Measurements from ENCODE around the gene B3GALT5. TPM values are rescaled to one million over a fixed set of nuclear protein-coding genes. Genes with fewer than 3 reads are reported as not detected.

B3GALT5 gene
- total RNA-seq, 1 donor from 2014 or later: 2.5 TPM

DNA sequence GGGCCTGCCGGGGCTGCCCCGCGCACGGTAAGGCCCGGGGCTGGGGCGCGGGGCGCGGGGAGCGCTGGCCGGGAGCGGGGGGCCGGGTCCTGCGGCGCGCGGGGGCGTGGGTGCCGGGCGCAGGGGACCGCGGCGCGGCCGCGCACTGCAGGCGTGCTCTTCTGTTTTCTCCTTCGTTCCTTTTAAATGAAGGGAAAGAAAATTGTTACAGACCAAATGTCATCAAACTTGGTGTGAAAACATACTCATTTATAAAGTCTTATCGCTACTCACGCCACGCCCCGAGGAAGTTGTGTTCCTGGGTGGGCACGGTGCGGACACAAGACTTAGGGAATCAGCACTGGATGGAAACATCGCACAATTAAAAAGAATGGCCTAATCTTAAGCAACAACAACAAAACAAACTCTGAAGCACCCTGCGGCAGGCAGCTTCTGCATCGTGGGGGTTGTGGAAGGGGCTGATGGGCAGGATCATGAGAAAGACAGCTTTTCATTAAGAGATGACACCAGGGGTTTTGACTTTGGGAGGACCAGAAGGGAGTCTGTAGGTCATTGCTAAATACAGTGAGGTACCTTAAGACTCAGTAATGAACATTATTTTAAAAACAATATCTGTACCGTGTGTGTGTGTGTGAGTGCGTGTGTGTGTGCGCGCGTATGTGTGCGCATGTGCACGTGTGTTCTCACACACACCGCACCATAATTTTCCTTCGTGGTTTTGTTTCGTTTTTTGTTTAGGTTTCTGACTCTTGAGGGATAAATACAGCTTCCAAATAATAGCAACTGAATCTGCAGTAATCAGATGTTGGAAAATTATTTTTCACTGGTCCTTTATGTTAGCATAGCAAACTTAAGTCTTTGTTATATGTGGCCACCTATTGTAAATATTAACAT is 548 bp downstream of the B3GALT5 start:
- Histone ChIP-seq H3K36me3 (ENCODE audit: insufficient read depth, low read length) (no peaks in the 10 kb centered on the region), H3K4me1 (ENCODE audit: insufficient read depth, low read length) (peaks cover 27% of the 10 kb centered on the region), H3K4me3 (ENCODE audit: insufficient read depth, low read depth, low read length) (peak overlapping the region; percentile 71), H3K27me3 (ENCODE audit: insufficient read depth, low read length) (no peaks in the 10 kb centered on the region), H4K20me1 (ENCODE audit: insufficient read depth, low read length) (no peaks in the 10 kb centered on the region), H3K9ac (ENCODE audit: low read length) (peak overlapping the region; percentile 76), H3K27ac (ENCODE audit: low read depth, low read length) (no peak overlapping the region), H3K4me2 (ENCODE audit: low read length) (peak overlapping the region; percentile 87), H3K9me3 (ENCODE audit: insufficient read depth, low read depth, low read length) (no peaks in the 10 kb centered on the region), H3K79me2 (ENCODE audit: insufficient read depth, low read length) (no peaks in the 10 kb centered on the region), H2AFZ (ENCODE audit: low read depth, low read length) (peak overlapping the region; percentile 94)
- no peaks in the 10 kb centered on the region for H3K9me3 Mint-ChIP-seq (ENCODE audit: unreplicated experiment)
- peaks cover 18% of the 10 kb centered on the region for H3K4me1 Mint-ChIP-seq (ENCODE audit: low read depth, unreplicated experiment)
- H3K36me3 Mint-ChIP-seq (ENCODE audit: low read depth, unreplicated experiment): no peaks in the 10 kb centered on the region
- H3K27ac Mint-ChIP-seq (ENCODE audit: unreplicated experiment): no peak overlapping the region
- peak overlapping the region; percentile 89 for H3K4me3 Mint-ChIP-seq (ENCODE audit: unreplicated experiment)
- H3K27me3 Mint-ChIP-seq (ENCODE audit: low read depth, unreplicated experiment): peaks cover 13% of the 10 kb centered on the region
- FAIRE-seq (no peak), DNase-seq (ENCODE audit: low read depth) (peak; percentile 25)
- no peak for TF ChIP-seq EZH2 (IDR thresholded peaks at IDR 0.05; ENCODE audit: insufficient read depth, low read length)
- TF ChIP-seq, protein P1, sequence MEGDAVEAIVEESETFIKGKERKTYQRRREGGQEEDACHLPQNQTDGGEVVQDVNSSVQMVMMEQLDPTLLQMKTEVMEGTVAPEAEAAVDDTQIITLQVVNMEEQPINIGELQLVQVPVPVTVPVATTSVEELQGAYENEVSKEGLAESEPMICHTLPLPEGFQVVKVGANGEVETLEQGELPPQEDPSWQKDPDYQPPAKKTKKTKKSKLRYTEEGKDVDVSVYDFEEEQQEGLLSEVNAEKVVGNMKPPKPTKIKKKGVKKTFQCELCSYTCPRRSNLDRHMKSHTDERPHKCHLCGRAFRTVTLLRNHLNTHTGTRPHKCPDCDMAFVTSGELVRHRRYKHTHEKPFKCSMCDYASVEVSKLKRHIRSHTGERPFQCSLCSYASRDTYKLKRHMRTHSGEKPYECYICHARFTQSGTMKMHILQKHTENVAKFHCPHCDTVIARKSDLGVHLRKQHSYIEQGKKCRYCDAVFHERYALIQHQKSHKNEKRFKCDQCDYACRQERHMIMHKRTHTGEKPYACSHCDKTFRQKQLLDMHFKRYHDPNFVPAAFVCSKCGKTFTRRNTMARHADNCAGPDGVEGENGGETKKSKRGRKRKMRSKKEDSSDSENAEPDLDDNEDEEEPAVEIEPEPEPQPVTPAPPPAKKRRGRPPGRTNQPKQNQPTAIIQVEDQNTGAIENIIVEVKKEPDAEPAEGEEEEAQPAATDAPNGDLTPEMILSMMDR (IDR thresholded peaks at IDR 0.05; ENCODE audit: insufficient read depth, low read depth, low read length): no peak

DNA sequence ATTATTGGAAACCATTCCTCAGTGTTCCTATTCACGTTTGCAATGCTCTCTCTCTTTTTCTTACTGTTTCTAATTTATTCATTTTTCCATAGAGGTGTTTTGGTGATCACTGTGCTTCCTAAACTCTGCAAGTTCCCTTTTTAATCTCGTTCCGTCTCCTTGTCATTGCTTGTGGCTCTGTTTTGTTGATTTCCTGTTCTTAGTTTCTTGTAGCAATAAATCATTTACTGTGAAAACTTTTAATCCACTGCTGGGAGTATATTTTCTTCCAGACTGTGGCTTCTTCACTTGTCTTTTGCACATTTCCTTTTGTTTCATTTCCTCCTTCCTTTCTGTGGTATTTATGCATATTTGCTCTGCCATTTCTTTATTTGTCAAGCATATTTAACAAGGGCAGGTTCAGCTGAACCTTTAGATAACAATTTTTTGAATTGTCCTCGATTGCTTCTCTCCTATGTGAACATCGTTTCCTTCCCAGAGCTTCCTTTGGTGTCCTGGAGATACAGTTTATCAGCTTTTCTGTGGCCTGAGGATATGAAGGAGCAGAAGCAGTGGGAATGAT is 3.6 kb downstream of the B3GALT5 start:
- Mint-ChIP-seq H3K27me3 (ENCODE audit: low read depth, unreplicated experiment) (peaks cover 8% of the 10 kb centered on the region), H3K36me3 (ENCODE audit: low read depth, unreplicated experiment) (no peaks in the 10 kb centered on the region), H3K27ac (ENCODE audit: unreplicated experiment) (no peak overlapping the region), H3K9me3 (ENCODE audit: unreplicated experiment) (no peaks in the 10 kb centered on the region), H3K4me1 (ENCODE audit: low read depth, unreplicated experiment) (peaks cover 13% of the 10 kb centered on the region), H3K4me3 (ENCODE audit: unreplicated experiment) (no peak overlapping the region)
- DNase-seq (ENCODE audit: low read depth) (no peak), FAIRE-seq (no peak)
- Histone ChIP-seq H3K79me2 (ENCODE audit: insufficient read depth, low read length) (no peaks in the 10 kb centered on the region), H3K27ac (ENCODE audit: low read depth, low read length) (no peak overlapping the region), H3K4me2 (ENCODE audit: low read length) (no peak overlapping the region), H4K20me1 (ENCODE audit: insufficient read depth, low read length) (no peaks in the 10 kb centered on the region), H3K4me3 (ENCODE audit: insufficient read depth, low read depth, low read length) (no peak overlapping the region), H3K9me3 (ENCODE audit: insufficient read depth, low read depth, low read length) (no peaks in the 10 kb centered on the region), H3K27me3 (ENCODE audit: insufficient read depth, low read length) (no peaks in the 10 kb centered on the region), H3K9ac (ENCODE audit: low read length) (no peak overlapping the region), H3K4me1 (ENCODE audit: insufficient read depth, low read length) (peaks cover 18% of the 10 kb centered on the region), H2AFZ (ENCODE audit: low read depth, low read length) (no peak overlapping the region), H3K36me3 (ENCODE audit: insufficient read depth, low read length) (no peaks in the 10 kb centered on the region)
- TF ChIP-seq, protein P1 (IDR thresholded peaks at IDR 0.05; ENCODE audit: insufficient read depth, low read depth, low read length): no peak
- TF ChIP-seq EZH2 (IDR thresholded peaks at IDR 0.05; ENCODE audit: insufficient read depth, low read length): no peak
